Ecto neural progenitor cell (in vitro differentiated cells): ENCODE measurements around the gene MSRB2.
"Not testable (repeated sequence)": the region's sequence is repeated elsewhere in the genome, so short reads cannot be mapped to it uniquely, and the experiment has no call there.

Source experiments
- DNase-seq: peaks from one replicate; pipeline ENCODE4 v3.0.0-alpha.2; 2018; ENCODE audit warnings: low spot score

MSRB2 gene

GRCh38 chr10:23095404-23095965 lies at the start of gene MSRB2:
Gene MSRB2 (plus strand): TSS chr10:23095579. CDS start chr10:23095609, 30 bp downstream.
- DNase-seq = peak; percentile 91

GRCh38 chr10:23046027-23046426 lies 49.4 kb upstream of the MSRB2 start:
- DNase-seq = no peak

GRCh38 chr10:23047201-23048050 lies 48.0 kb upstream of the MSRB2 start:
- no peak for DNase-seq

GRCh38 chr10:23048191-23048590 lies 47.2 kb upstream of the MSRB2 start:
- DNase-seq = no peak

GRCh38 chr10:23051278-23051677 lies 44.1 kb upstream of the MSRB2 start:
- no peak for DNase-seq

- no peak for DNase-seq
These were observed 43.5 kb upstream of the MSRB2 start for GRCh38 chr10:23051855-23052331.

- DNase-seq = no peak
These were observed 42.3 kb upstream of the MSRB2 start for GRCh38 chr10:23053036-23053435.

GRCh38 chr10:23055424-23056185 lies 39.8 kb upstream of the MSRB2 start:
- DNase-seq = no peak

- DNase-seq = no peak
These were observed 39.2 kb upstream of the MSRB2 start for GRCh38 chr10:23056186-23056579.

GRCh38 chr10:23058366-23058765 lies 37.0 kb upstream of the MSRB2 start:
- no peak for DNase-seq

- DNase-seq = no peak
These were observed 34.5 kb upstream of the MSRB2 start for GRCh38 chr10:23060918-23061317.

- DNase-seq = no peak
These were observed 32.1 kb upstream of the MSRB2 start for GRCh38 chr10:23063045-23063972.

GRCh38 chr10:23063973-23064812 lies 31.2 kb upstream of the MSRB2 start:
- no peak for DNase-seq

- DNase-seq = not testable (repeated sequence)
These were observed 30.6 kb upstream of the MSRB2 start for GRCh38 chr10:23064813-23065114.

- no peak for DNase-seq
These were observed 30.0 kb upstream of the MSRB2 start for GRCh38 chr10:23065181-23065948.

GRCh38 chr10:23067337-23067736 lies 28.0 kb upstream of the MSRB2 start:
- no peak for DNase-seq

GRCh38 chr10:23067939-23068775 lies 27.2 kb upstream of the MSRB2 start:
- peak; percentile 83 for DNase-seq

- DNase-seq = no peak
These were observed 26.2 kb upstream of the MSRB2 start for GRCh38 chr10:23069019-23069815.
